Liver (tissue), 9 donors: ENCODE measurements around the gene CCDC187. TPM values are rescaled to one million over a fixed set of nuclear protein-coding genes. Genes with fewer than 3 reads are reported as not detected.

Experiments used
- DNase-seq: peaks from one replicate; pipeline ENCODE4 v3.0.0-alpha.2; 2017; ENCODE audit warnings: low spot score
- H3K27ac ChIP-seq, 2 donors: one replicate each; pipeline ENCODE4 v1.7.0; 2013; ENCODE audit warnings: inconsistent platforms in 2 of 2, low read length in 2 of 2, control low read depth in 1 of 2, low read depth in 1 of 2, mild to moderate bottlenecking in 1 of 2
- H3K27me3 ChIP-seq, 4 donors: one replicate each; pipeline versions ENCODE4 v1.6.1 to v1.7.0; 2013; ENCODE audit warnings: low read length in 3 of 4, inconsistent platforms in 1 of 4, mild to moderate bottlenecking in 1 of 4, moderate library complexity in 1 of 4; ENCODE audit not compliant: control insufficient read depth in 4 of 4, insufficient read depth in 4 of 4
- H3K36me3 ChIP-seq, 4 donors: one replicate each; pipeline versions ENCODE4 v1.6.1 to v1.7.0; 2013; ENCODE audit warnings: low read length in 3 of 4, mild to moderate bottlenecking in 3 of 4, low read depth in 1 of 4, moderate library complexity in 1 of 4; ENCODE audit not compliant: control insufficient read depth in 4 of 4, insufficient read depth in 3 of 4
- H3K4me1 ChIP-seq, 4 donors: one replicate each; pipeline versions ENCODE4 v1.6.1 to v1.7.0; 2013; ENCODE audit warnings: low read length in 3 of 4, mild to moderate bottlenecking in 3 of 4, moderate library complexity in 1 of 4; ENCODE audit not compliant: control insufficient read depth in 4 of 4, insufficient read depth in 4 of 4
- H3K4me3 ChIP-seq, 3 donors: one replicate each; pipeline versions ENCODE4 v1.6.1 to v1.7.0; 2013; ENCODE audit warnings: low read length in 3 of 3, control low read depth in 1 of 3, low read depth in 1 of 3, mild to moderate bottlenecking in 1 of 3
- H3K9ac ChIP-seq, 2 donors: one replicate each; pipeline ENCODE4 v1.7.0; 2013; ENCODE audit warnings: low read length in 2 of 2, mild to moderate bottlenecking in 2 of 2, moderate library complexity in 2 of 2, control low read depth in 1 of 2, low read depth in 1 of 2
- H3K9me3 ChIP-seq, 4 donors: one replicate each; pipeline versions ENCODE4 v1.6.1 to v1.7.0; 2013; ENCODE audit warnings: low read length in 3 of 4; ENCODE audit not compliant: control insufficient read depth in 4 of 4
- FOXA2 ChIP-seq: IDR thresholded peaks from 2 replicates; pipeline ENCODE4 v1.6.1; 2016; ENCODE audit warnings: antibody characterized with exemption
- HNF4A ChIP-seq, 2 donors: conservative IDR thresholded peaks; 2 replicates each; pipeline ENCODE4 v1.6.1; 2016; ENCODE audit warnings: antibody characterized with exemption in 2 of 2, mild to moderate bottlenecking in 2 of 2
- RAD21 ChIP-seq, 2 donors: IDR thresholded peaks; 2 replicates each; pipeline ENCODE4 v1.6.1; 2016; ENCODE audit warnings: antibody characterized with exemption in 2 of 2, mild to moderate bottlenecking in 2 of 2
- RXRA ChIP-seq, 2 donors: IDR thresholded peaks; 2 replicates each; pipeline ENCODE4 v1.6.1; 2017 to 2018; ENCODE audit warnings: antibody characterized with exemption in 2 of 2, mild to moderate bottlenecking in 1 of 2
- SP1 ChIP-seq: IDR thresholded peaks from 2 replicates; pipeline ENCODE4 v1.6.1; 2018; ENCODE audit warnings: antibody characterized with exemption, mild to moderate bottlenecking
- YY1 ChIP-seq: IDR thresholded peaks from 2 replicates; pipeline ENCODE4 v1.6.1; 2016; ENCODE audit warnings: antibody characterized with exemption, mild to moderate bottlenecking
- WGBS: extraction: QIAGEN DNeasy Blood & Tissue Kit; methylation state at CpG from one replicate; pipeline ENCODE4 v1.1.7; 2013; 5-methylcytosine and 5-hydroxymethylcytosine counted together
- polyA plus RNA-seq, 2 donors: library from polyadenylated mRNA; stranded (reverse) in 1 of 2; unstranded in 1 of 2; fragments of 200-250 nt in 1 of 2; fragments of >200 nt in 1 of 2; fragmentation: Nextera tagmentation in 1 of 2; extraction: Ambion mirVana in 1 of 2; gene quantifications; one replicate each; pipeline versions ENCODE4 v1.2.1 to v1.2.3, GENCODE V29; 2013 to 2015
- total RNA-seq, 2 donors: library from RNA; depleted of rRNA; stranded (reverse); fragments of >200 nt; gene quantifications; one replicate each; pipeline ENCODE4 v1.2.3, GENCODE V29; 2014
- TF ChIP-seq, protein P1 (sequence below): fragments of 150-350 bp; IDR thresholded peaks from 2 replicates; pipeline ENCODE4 v1.5.1; 2017; ENCODE audit warnings: improper control_type of control experiment, low read depth, low read length; ENCODE audit not compliant: missing input control
- TF ChIP-seq, protein P2 (sequence below): IDR thresholded peaks from 2 replicates; pipeline ENCODE4 v1.6.1; 2016; ENCODE audit warnings: antibody characterized with exemption
- donor health status: healthy.
- donor health status: healthy.
- donor health status: healthy.
- donor health status: healthy.
- donor health status: healthy.

Gene CCDC187
- total and polyA plus RNA-seq, 4 donors = 0.05 TPM; not detected in 3

DNA sequence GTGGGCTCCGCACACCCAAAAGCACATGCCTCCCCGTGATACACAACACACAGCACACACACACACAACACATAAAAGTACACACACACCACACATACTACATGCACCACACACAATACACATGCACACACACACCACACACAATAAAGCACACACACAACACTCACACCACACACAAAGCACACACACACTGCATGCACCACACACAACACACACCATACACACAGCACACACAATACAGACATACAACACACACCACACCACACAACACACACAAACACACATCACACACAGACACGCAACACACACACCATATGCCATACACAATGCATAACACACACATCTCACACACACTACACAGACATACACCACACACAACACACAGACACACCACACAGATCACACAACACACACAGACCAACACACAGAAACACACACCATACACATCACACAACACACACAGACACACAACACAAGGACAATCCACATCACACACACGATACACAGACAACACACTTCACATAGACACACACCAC, 3.4 kb upstream of the CCDC187 start:
- Histone ChIP-seq H3K9me3 (no peaks in the 10 kb centered on the region), H3K4me1 (no peaks in the 10 kb centered on the region), H3K27me3 (no peaks in the 10 kb centered on the region), H3K36me3 (no peaks in the 10 kb centered on the region), H3K27ac (no peak overlapping the region), H3K4me3 (no peak overlapping the region), H3K9ac (no peak overlapping the region)
- WGBS = 80% methylated on average over 4 of the region's 4 CpGs
- DNase-seq = no peak
- TF ChIP-seq SP1 = no peak
- TF ChIP-seq RAD21 (IDR thresholded peaks at IDR 0.05) = no peak
- TF ChIP-seq YY1 = no peak
- TF ChIP-seq, protein P1, sequence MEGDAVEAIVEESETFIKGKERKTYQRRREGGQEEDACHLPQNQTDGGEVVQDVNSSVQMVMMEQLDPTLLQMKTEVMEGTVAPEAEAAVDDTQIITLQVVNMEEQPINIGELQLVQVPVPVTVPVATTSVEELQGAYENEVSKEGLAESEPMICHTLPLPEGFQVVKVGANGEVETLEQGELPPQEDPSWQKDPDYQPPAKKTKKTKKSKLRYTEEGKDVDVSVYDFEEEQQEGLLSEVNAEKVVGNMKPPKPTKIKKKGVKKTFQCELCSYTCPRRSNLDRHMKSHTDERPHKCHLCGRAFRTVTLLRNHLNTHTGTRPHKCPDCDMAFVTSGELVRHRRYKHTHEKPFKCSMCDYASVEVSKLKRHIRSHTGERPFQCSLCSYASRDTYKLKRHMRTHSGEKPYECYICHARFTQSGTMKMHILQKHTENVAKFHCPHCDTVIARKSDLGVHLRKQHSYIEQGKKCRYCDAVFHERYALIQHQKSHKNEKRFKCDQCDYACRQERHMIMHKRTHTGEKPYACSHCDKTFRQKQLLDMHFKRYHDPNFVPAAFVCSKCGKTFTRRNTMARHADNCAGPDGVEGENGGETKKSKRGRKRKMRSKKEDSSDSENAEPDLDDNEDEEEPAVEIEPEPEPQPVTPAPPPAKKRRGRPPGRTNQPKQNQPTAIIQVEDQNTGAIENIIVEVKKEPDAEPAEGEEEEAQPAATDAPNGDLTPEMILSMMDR = no peak
- no peak for TF ChIP-seq FOXA2

DNA sequence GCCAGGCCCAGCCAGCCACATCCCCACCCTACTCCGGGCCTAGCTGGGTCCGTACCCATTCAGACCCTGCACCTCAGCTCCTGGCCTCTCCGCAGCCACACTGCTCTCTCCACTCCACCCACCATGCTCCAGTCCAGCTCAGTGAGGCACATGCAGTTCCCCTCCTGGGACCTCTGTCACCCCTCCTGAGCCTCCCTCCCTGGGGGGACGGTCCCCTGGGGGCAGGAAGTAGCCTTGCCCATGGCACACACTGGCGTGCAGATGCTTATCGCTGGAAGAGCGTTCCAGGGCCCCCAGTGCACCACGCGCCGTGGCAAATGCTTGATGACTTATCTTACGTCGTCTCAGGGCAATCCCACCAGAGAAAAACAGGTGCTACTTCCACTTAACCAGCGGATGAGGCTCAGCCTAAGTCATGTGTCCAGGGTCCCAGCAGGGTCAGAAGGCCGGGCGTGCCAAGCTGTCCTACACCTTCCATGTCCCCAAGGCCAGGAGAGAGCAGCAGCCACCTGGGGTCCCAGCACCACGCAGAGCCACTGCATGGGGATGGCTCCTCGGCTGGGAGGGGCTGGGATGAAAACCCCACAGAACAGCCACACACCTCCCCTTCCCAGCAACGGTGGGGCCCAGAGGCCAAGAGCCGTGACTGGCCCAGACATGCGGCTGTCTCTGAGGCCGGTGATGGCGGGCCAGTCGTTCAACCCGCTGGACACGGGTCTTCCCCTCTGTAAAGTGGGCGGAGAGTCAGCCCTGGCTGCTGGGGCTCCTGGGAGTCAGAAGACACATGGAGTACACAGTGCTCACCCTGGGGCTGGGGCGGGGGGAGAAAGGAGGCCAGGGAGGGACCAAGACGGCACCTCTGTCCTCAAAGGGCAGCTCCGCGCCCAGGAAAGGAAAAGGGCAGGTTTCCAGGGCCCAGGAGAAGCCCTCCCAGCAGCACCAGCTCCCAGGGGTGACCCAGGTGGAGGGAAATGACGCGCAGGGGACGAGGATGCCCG, 2.6 kb upstream of the CCDC187 start:
- Histone ChIP-seq H3K27me3 (no peaks in the 10 kb centered on the region), H3K27ac (no peak overlapping the region), H3K9me3 (no peaks in the 10 kb centered on the region), H3K36me3 (no peaks in the 10 kb centered on the region), H3K4me1 (no peaks in the 10 kb centered on the region), H3K9ac (no peak overlapping the region), H3K4me3 (no peak overlapping the region)
- no peak for DNase-seq
- no peak for TF ChIP-seq HNF4A (conservative IDR thresholded peaks at IDR 0.05)
- TF ChIP-seq, protein P2, sequence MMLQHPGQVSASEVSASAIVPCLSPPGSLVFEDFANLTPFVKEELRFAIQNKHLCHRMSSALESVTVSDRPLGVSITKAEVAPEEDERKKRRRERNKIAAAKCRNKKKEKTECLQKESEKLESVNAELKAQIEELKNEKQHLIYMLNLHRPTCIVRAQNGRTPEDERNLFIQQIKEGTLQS = no peak
- WGBS = 61% methylated on average over 34 of the region's 34 CpGs

DNA sequence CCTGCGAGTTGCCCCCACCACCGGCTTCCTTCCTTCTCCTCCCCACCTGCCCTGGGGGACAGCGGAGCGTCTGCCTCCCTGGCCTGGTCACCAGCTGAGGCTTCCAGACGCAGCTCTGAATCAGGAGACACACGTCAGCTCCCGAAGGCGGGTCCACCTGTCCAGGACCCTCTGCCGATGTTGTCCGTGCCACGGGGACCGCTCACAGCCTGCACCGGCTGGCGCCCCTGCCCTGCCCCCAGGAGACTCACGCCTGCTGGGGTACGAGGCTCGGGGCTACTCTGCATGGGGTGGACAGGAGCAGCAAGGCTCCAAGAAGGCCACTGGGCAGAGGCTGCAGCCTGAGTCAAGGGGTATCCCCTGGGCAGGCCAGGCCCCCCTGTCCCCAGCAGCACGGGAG, 1.9 kb upstream of the CCDC187 start:
- Histone ChIP-seq H3K4me3 (no peak overlapping the region), H3K27me3 (no peaks in the 10 kb centered on the region), H3K27ac (no peak overlapping the region), H3K36me3 (no peaks in the 10 kb centered on the region), H3K4me1 (no peaks in the 10 kb centered on the region), H3K9ac (no peak overlapping the region), H3K9me3 (no peaks in the 10 kb centered on the region)
- 76% methylated on average over 18 of the region's 18 CpGs for WGBS
- TF ChIP-seq, protein P1 = no peak
- TF ChIP-seq FOXA2 (no peak), RXRA (IDR thresholded peaks at IDR 0.05) (no peak)
- DNase-seq = no peak
